Mucosa of descending colon (tissue), 3 donors: ENCODE measurements around the gene ABHD5. TPM values are rescaled to one million over a fixed set of nuclear protein-coding genes. Genes with fewer than 3 reads are reported as not detected.

Experiments used
- ATAC-seq: fragments of 200-7000 bp; cut with Tn5 transposase; one replicate; pipeline ENCODE4 v1.9.1; 2020; ENCODE audit warnings: mild to moderate bottlenecking, moderate library complexity
- DNase-seq, 3 donors: peaks; one replicate each; pipeline ENCODE4 v3.0.0-alpha.2; 2020
- H3K36me3 ChIP-seq: fragments of 200-600 bp; one replicate; pipeline ENCODE4 v1.8.0; 2021; ENCODE audit warnings: low read depth, mild to moderate bottlenecking
- H3K4me1 ChIP-seq: fragments of 200-600 bp; one replicate; pipeline ENCODE4 v1.8.0; 2021; ENCODE audit warnings: low read depth, mild to moderate bottlenecking
- H3K4me3 ChIP-seq: fragments of 200-600 bp; one replicate; pipeline ENCODE4 v1.8.0; 2021; ENCODE audit warnings: mild to moderate bottlenecking
- H3K9me3 ChIP-seq: fragments of 200-600 bp; one replicate; pipeline ENCODE4 v1.8.0; 2021; ENCODE audit warnings: mild to moderate bottlenecking
- CTCF ChIP-seq: fragments of 200-600 bp; IDR thresholded peaks from one replicate; pipeline ENCODE4 v1.8.0; 2022; ENCODE audit warnings: antibody characterized with exemption, mild to moderate bottlenecking
- intact Hi-C, 2 donors: fragments of 100-400 bp; cut with DNase I in 1 of 2; cut with micrococcal nuclease in 1 of 2; formaldehyde crosslinking; loops; one replicate each; pipeline versions ENCODE4 v1.11.0 to v1.11.1; 2022; cut with DNase I, micrococcal nuclease
- total RNA-seq, 3 donors: library from RNA; stranded (reverse); fragmentation: NEBNext Ultra II Directional in 2 of 3; extraction: Animal tissue kit (Norgen Biotek cat#: 25700) in 2 of 3; gene quantifications; one replicate each; pipeline versions ENCODE4 v1.2.1 to v1.2.4, GENCODE V29; 2021 to 2023
- donor health status: DM: no; HTN: no; CAD: no; lungs with moderate emphysema.
- donor health status: DM: no; HTN: no; CAD: no.
- donor health status: DM: no; HTN: yes; CAD: no.

ABHD5 gene
- total RNA-seq, 3 donors from 2014 or later = 27.8 to 44.4 (median 31.7) TPM

- DNase-seq (no peak), ATAC-seq (no peak)
- no peaks in the 10 kb centered on the region for H3K4me1 ChIP-seq
- no peaks in the 10 kb centered on the region for H3K9me3 ChIP-seq
- TF ChIP-seq CTCF = no peak
- intact Hi-C loops = no loop called here
- H3K36me3 ChIP-seq = no peaks in the 10 kb centered on the region
- no peak overlapping the region for H3K4me3 ChIP-seq
These were observed 27.6 kb downstream of the ABHD5 start for GRCh38 chr3:43718296-43718695.

- DNase-seq (no peak), ATAC-seq (no peak)
- intact Hi-C loops = no loop called here
- no peak overlapping the region for H3K4me3 ChIP-seq
- H3K9me3 ChIP-seq = no peaks in the 10 kb centered on the region
- H3K36me3 ChIP-seq = no peaks in the 10 kb centered on the region
- H3K4me1 ChIP-seq = no peaks in the 10 kb centered on the region
- TF ChIP-seq CTCF = no peak
These were observed 32.5 kb downstream of the ABHD5 start for GRCh38 chr3:43723121-43723734.

- Histone ChIP-seq H3K9me3 (no peaks in the 10 kb centered on the region), H3K4me1 (peaks cover 24% of the 10 kb centered on the region), H3K4me3 (no peak overlapping the region), H3K36me3 (no peaks in the 10 kb centered on the region)
- DNase-seq (no peak), ATAC-seq (no peak)
- no peak for TF ChIP-seq CTCF
- intact Hi-C loops = no loop called here
These were observed 35.8 kb downstream of the ABHD5 start for GRCh38 chr3:43726521-43726920.

GRCh38 chr3:43727930-43728329, 37.2 kb downstream of the ABHD5 start:
- ATAC-seq = no peak
- no peak for TF ChIP-seq CTCF
- DNase-seq = no peak
- intact Hi-C loops = no loop called here
- no peak overlapping the region for H3K4me3 ChIP-seq
- H3K9me3 ChIP-seq = no peaks in the 10 kb centered on the region
- H3K4me1 ChIP-seq = peaks cover 24% of the 10 kb centered on the region
- no peaks in the 10 kb centered on the region for H3K36me3 ChIP-seq

- ATAC-seq (no peak), DNase-seq (no peak)
- Histone ChIP-seq H3K4me1 (peaks cover 24% of the 10 kb centered on the region), H3K36me3 (no peaks in the 10 kb centered on the region), H3K4me3 (no peak overlapping the region), H3K9me3 (no peaks in the 10 kb centered on the region)
- no peak for TF ChIP-seq CTCF
- intact Hi-C loops = no loop called here
These were observed 37.7 kb downstream of the ABHD5 start for GRCh38 chr3:43728476-43728875.

GRCh38 chr3:43728947-43729346, 38.2 kb downstream of the ABHD5 start:
- TF ChIP-seq CTCF = no peak
- intact Hi-C loops = no loop called here
- no peak overlapping the region for H3K4me3 ChIP-seq
- no peaks in the 10 kb centered on the region for H3K9me3 ChIP-seq
- no peak for DNase-seq
- ATAC-seq = no peak
- peaks cover 24% of the 10 kb centered on the region for H3K4me1 ChIP-seq
- H3K36me3 ChIP-seq = no peaks in the 10 kb centered on the region
